K562 (cell line): Measurements from ENCODE around the gene SULT1E1. TPM values are rescaled to one million over a fixed set of nuclear protein-coding genes. Genes with fewer than 3 reads are reported as not detected.

Experiments used
- ATAC-seq: fragments of 200-7000 bp; cut with Tn5 transposase; 3 replicates; pipeline ENCODE4 v1.9.1; 2020; ENCODE audit warnings: moderate library complexity
- BruUV-seq: library from RNA; stranded (reverse); fragments of 400-500 nt; replicated peaks from 2 replicates; lab custom pipeline; 2021; lab: Mats Ljungman, UMichigan
- CTCF ChIA-PET: fragments of 300-600 bp; formaldehyde crosslinking; extraction: SDS; loops from one replicate; lab custom pipeline; 2021; ENCODE audit warnings: low intra/inter-chr PET ratio; lab: Yijun Ruan, JAX
- POLR2A ChIA-PET: fragments of 300-600, 350-650 bp; sonication (Branson Sonifier 250); formaldehyde crosslinking; extraction: SDS; loops from one replicate; lab custom pipeline; 2021; ENCODE audit warnings: antibody characterized with exemption, inconsistent platforms; lab: Yijun Ruan, JAX
- DNase-seq, 4 experiments: peaks; one replicate each; pipeline versions ENCODE4 v3.0.0 to v3.0.0-alpha.2; 2011 to 2018; ENCODE audit warnings: low spot score in 3 of 4, mixed read lengths in 3 of 4; ENCODE audit errors: extremely low read depth in 1 of 4
- FAIRE-seq: peaks from 2 replicates; lab custom pipeline; 2011; peaks lifted over from hg19 to GRCh38; lab: Jason Lieb, UNC
- H2AFZ ChIP-seq: 2 replicates; pipeline ENCODE4 v1.6.0; 2011; ENCODE audit warnings: low read depth, low read length, control low read depth, inconsistent platforms
- H3K27ac ChIP-seq: fragments of 200-600 bp; 3 replicates; pipeline ENCODE4 v1.8.0; 2011; ENCODE audit warnings: low read depth, mild to moderate bottlenecking, control low read depth, inconsistent platforms, low read length, moderate library complexity, mixed read lengths; ENCODE audit errors: extremely low read depth
- H3K27me3 ChIP-seq, 2 experiments: fragments of 300-600 bp in 1 of 2; 2 replicates in 1 of 2; 3 replicates in 1 of 2; pipeline versions ENCODE4 v1.6.0 to v1.8.0; 2011; ENCODE audit warnings: inconsistent platforms in 2 of 2, low read length in 2 of 2, mild to moderate bottlenecking in 1 of 2, mixed read lengths in 1 of 2, moderate library complexity in 1 of 2; ENCODE audit not compliant: control insufficient read depth in 2 of 2, insufficient read depth in 2 of 2
- H3K36me3 ChIP-seq: fragments of 300-600 bp; 3 replicates; pipeline ENCODE4 v1.8.0; 2011; ENCODE audit warnings: mild to moderate bottlenecking, low read length, inconsistent platforms; ENCODE audit not compliant: control insufficient read depth, insufficient read depth
- H3K4me1 ChIP-seq, 2 experiments: fragments of 200-600 bp in 1 of 2; replicated peaks in 1 of 2; 2 replicates in 1 of 2; 3 replicates in 1 of 2; pipeline versions ENCODE4 v1.5.1 to v1.8.0; 2011; ENCODE audit warnings: inconsistent platforms in 2 of 2, low read length in 2 of 2, mild to moderate bottlenecking in 1 of 2, mixed read lengths in 1 of 2, moderate library complexity in 1 of 2; ENCODE audit not compliant: control insufficient read depth in 2 of 2, insufficient read depth in 2 of 2
- H3K4me2 ChIP-seq: 2 replicates; pipeline ENCODE4 v1.6.1; 2011; ENCODE audit warnings: low read length, control low read depth, inconsistent platforms, mixed read lengths; ENCODE audit not compliant: insufficient read depth
- H3K4me3 ChIP-seq: fragments of 200-600 bp; sonication (generic), shearing (Covaris generic); 2 replicates; pipeline ENCODE4 v1.5.1; 2016; ENCODE audit warnings: control low read depth, inconsistent platforms
- H3K79me2 ChIP-seq: fragments of 200-600 bp; 3 replicates; pipeline ENCODE4 v1.8.0; 2011; ENCODE audit warnings: low read length, inconsistent platforms; ENCODE audit not compliant: control insufficient read depth, insufficient read depth
- H3K9ac ChIP-seq, 2 experiments: 2 replicates each; pipeline versions ENCODE4 v1.6.0 to v1.6.1; 2011; ENCODE audit warnings: low read depth in 2 of 2, low read length in 2 of 2, control low read depth in 1 of 2, inconsistent platforms in 1 of 2, mild to moderate bottlenecking in 1 of 2, mixed read lengths in 1 of 2; ENCODE audit not compliant: insufficient read depth in 1 of 2
- H3K9me1 ChIP-seq: one replicate; pipeline ENCODE4 v1.6.0; 2011; ENCODE audit warnings: inconsistent platforms, mild to moderate bottlenecking, low read length, moderate library complexity; ENCODE audit not compliant: control insufficient read depth, insufficient read depth
- H3K9me3 ChIP-seq: replicated peaks from 2 replicates; pipeline ENCODE4 v1.5.1; 2011; ENCODE audit warnings: low read depth, low read length, inconsistent platforms; ENCODE audit not compliant: control insufficient read depth, insufficient read depth
- H4K20me1 ChIP-seq: replicated peaks from 2 replicates; pipeline ENCODE4 v1.6.1; 2011; ENCODE audit warnings: low read length, inconsistent platforms, mixed read lengths; ENCODE audit not compliant: control insufficient read depth, insufficient read depth
- COPS2 ChIP-seq: fragments of 450-650 bp; conservative IDR thresholded peaks from 2 replicates; pipeline ENCODE4 v1.6.1; 2016; ENCODE audit warnings: mild to moderate bottlenecking, moderate library complexity
- FOXJ3 ChIP-seq: sonication (generic); formaldehyde crosslinking; IDR thresholded peaks from 2 replicates; pipeline ENCODE4 v1.4.0; 2020; ENCODE audit warnings: mild to moderate bottlenecking, missing genetic modification reagents
- MYC ChIP-seq, 2 experiments: fragments of 250-450 bp in 1 of 2; sonication (Bioruptor Pico) in 1 of 2; IDR thresholded peaks; 2 replicates each; pipeline versions ENCODE4 v1.5.1 to v1.6.1; 2012 to 2021; ENCODE audit warnings: low read depth in 2 of 2, borderline replicate concordance in 1 of 2, improper control_type of control experiment in 1 of 2, low read length in 1 of 2, mild to moderate bottlenecking in 1 of 2, moderate library complexity in 1 of 2
- TAL1 ChIP-seq: fragments of 450-650 bp; IDR thresholded peaks from 2 replicates; pipeline ENCODE4 v1.6.1; 2016; ENCODE audit warnings: mild to moderate bottlenecking
- ZNF277 ChIP-seq: fragments of 250-450 bp; sonication (Bioruptor Pico); IDR thresholded peaks from 2 replicates; pipeline ENCODE4 v1.8.0; 2022; ENCODE audit warnings: inconsistent platforms, mild to moderate bottlenecking, moderate library complexity, borderline replicate concordance
- ZNF785 ChIP-seq: fragments of 250-450 bp; sonication (Bioruptor Pico); IDR thresholded peaks from 2 replicates; pipeline ENCODE4 v1.4.0; 2020; ENCODE audit warnings: mild to moderate bottlenecking
- WGBS: fragments of 100-300 bp; shearing (Covaris generic); methylation state at CpG from one replicate; pipeline ENCODE4 v1.1.6; 2016; ENCODE audit warnings: low coverage, mixed read lengths; ENCODE audit not compliant: insufficient coverage; ENCODE audit errors: missing lambda C conversion rate; 5-methylcytosine and 5-hydroxymethylcytosine counted together
- in situ Hi-C: fragments of 300-500 bp; cut with MboI; formaldehyde crosslinking; loops from 4 replicates; pipeline ENCODE4 v1.15.0; 2018; ENCODE audit warnings: inconsistent platforms, mixed read lengths
- intact Hi-C: fragments of 100-400 bp; cut with micrococcal nuclease; formaldehyde crosslinking; loops from 2 replicates; pipeline ENCODE4 v1.14.2; 2022
- polyA plus RNA-seq, 8 experiments: library from polyadenylated mRNA; depleted of rRNA in 4 of 8; stranded (reverse) in 5 of 8; unstranded in 3 of 8; fragments of >200 nt; fragmentation: Nextera tagmentation in 2 of 8; fragmentation: Illumina TruSeq in 1 of 8; extraction: Ambion mirVana in 2 of 8; extraction: Trizol in 1 of 8; gene quantifications; 2 replicates each; pipeline versions ENCODE4 v1.2.1 to v1.2.3, GENCODE V29; 2011 to 2014; ENCODE audit warnings: inconsistent platforms in 1 of 8, missing spikeins in 1 of 8
- total RNA-seq, 7 experiments: library from RNA; depleted of rRNA in 6 of 7; stranded (reverse); fragments of >200 nt in 6 of 7; fragmentation: Illumina TruSeq in 2 of 7; extraction: Trizol in 2 of 7; gene quantifications; 2 replicates each; pipeline versions ENCODE4 v1.2.1 to v1.2.3, GENCODE V29; 2011 to 2021; ENCODE audit warnings: low replicate concordance in 1 of 7
- TF ChIP-seq, protein P1 (sequence below): fragments of 450-650 bp; IDR thresholded peaks from 2 replicates; pipeline ENCODE4 v1.6.1; 2016; ENCODE audit warnings: low read depth

Gene SULT1E1
- total and polyA plus RNA-seq, 9 of the 15 experiments (the other 6 are each of a cell fraction or from before 2014, with no cell fraction given), result not detected

- TF ChIP-seq, protein P1, sequence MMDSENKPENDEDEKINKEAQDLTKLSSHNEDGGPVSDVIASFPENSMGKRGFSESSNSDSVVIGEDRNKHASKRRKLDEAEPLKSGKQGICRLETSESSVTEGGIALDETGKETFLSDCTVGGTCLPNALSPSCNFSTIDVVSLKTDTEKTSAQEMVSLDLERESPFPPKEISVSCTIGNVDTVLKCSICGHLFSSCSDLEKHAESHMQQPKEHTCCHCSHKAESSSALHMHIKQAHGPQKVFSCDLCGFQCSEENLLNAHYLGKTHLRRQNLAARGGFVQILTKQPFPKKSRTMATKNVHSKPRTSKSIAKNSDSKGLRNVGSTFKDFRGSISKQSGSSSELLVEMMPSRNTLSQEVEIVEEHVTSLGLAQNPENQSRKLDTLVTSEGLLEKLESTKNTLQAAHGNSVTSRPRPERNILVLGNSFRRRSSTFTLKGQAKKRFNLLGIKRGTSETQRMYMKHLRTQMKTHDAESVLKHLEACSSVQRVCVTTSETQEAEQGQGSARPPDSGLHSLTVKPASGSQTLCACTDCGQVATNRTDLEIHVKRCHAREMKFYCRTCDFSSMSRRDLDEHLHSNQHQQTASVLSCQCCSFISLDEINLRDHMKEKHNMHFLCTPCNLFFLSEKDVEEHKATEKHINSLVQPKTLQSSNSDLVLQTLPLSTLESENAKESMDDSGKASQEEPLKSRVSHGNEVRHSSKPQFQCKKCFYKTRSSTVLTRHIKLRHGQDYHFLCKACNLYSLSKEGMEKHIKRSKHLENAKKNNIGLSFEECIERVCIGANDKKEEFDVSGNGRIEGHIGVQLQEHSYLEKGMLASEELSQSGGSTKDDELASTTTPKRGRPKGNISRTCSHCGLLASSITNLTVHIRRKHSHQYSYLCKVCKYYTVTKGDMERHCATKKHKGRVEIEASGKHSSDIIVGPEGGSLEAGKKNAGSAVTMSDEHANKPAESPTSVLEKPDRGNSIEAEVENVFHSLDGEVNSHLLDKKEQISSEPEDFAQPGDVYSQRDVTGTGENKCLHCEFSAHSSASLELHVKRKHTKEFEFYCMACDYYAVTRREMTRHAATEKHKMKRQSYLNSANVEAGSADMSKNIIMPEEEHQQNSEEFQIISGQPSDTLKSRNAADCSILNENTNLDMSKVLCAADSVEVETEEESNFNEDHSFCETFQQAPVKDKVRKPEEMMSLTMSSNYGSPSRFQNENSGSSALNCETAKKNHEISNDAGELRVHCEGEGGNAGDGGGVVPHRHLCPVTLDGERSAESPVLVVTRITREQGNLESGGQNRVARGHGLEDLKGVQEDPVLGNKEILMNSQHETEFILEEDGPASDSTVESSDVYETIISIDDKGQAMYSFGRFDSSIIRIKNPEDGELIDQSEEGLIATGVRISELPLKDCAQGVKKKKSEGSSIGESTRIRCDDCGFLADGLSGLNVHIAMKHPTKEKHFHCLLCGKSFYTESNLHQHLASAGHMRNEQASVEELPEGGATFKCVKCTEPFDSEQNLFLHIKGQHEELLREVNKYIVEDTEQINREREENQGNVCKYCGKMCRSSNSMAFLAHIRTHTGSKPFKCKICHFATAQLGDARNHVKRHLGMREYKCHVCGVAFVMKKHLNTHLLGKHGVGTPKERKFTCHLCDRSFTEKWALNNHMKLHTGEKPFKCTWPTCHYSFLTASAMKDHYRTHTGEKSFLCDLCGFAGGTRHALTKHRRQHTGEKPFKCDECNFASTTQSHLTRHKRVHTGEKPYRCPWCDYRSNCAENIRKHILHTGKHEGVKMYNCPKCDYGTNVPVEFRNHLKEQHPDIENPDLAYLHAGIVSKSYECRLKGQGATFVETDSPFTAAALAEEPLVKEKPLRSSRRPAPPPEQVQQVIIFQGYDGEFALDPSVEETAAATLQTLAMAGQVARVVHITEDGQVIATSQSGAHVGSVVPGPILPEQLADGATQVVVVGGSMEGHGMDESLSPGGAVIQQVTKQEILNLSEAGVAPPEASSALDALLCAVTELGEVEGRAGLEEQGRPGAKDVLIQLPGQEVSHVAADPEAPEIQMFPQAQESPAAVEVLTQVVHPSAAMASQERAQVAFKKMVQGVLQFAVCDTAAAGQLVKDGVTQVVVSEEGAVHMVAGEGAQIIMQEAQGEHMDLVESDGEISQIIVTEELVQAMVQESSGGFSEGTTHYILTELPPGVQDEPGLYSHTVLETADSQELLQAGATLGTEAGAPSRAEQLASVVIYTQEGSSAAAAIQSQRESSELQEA, result no peak
- no peak for TF ChIP-seq FOXJ3
These were observed 16.6 kb downstream of the SULT1E1 start (continued) for GRCh38 chr4:69843301-69843700.

DNA sequence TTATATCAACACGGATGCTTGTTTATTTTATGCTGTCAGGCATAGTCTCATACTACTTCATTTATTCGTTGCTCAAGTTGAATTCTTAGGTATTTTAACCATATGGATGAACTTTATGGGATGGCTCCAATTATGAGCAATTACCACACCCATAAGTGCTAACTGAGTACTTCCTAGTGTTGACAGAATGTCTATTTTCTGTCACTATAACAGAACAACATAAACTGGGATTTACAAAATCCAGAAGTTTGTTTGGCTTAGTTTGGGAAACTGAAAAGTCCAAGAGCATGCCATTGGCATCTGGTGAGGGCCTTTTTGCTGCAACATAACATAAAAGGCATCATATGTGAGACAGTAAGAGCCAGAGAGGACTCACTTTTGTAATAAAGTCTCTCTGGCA, 21.0 kb downstream of the SULT1E1 start:
- CTCF ChIA-PET, result no interaction called here
- no peak for TF ChIP-seq ZNF277 (CRISPR knock-in tag)
- TF ChIP-seq MYC (IDR thresholded peaks at IDR 0.05; ENCODE audit: low read depth, low read length), result no peak
- no peak for TF ChIP-seq MYC (CRISPR knock-in tag; IDR thresholded peaks at IDR 0.05; ENCODE audit: borderline replicate concordance, low read depth)
- TF ChIP-seq TAL1, result no peak
- no peak for TF ChIP-seq ZNF785
- TF ChIP-seq COPS2, result no peak

More for the DNA sequence above, 21.0 kb downstream of the SULT1E1 start:
- no peak overlapping the region for H3K4me2 ChIP-seq
- no TSS peak for BruUV-seq
- H3K27me3 ChIP-seq, result no peaks in the 10 kb centered on the region
- no peak overlapping the region for H2AFZ ChIP-seq
- H3K9me3 ChIP-seq, result peaks cover 2% of the 10 kb centered on the region; the same call in 1 of the 2 replicates
- in situ Hi-C loops, result no loop called here
- DNase-seq, result no peak
- no peaks in the 10 kb centered on the region for H3K4me1 ChIP-seq
- POLR2A ChIA-PET, result no interaction called here
- intact Hi-C loops, result no loop called here
- no peaks in the 10 kb centered on the region for H3K79me2 ChIP-seq
- H3K27ac ChIP-seq, result no peak overlapping the region
- H3K9ac ChIP-seq, result no peak overlapping the region
- no peak for ATAC-seq
- WGBS, result 0% methylated on average over 2 of the region's 2 CpGs
- FAIRE-seq, result no peak
- H4K20me1 ChIP-seq, result no peaks in the 10 kb centered on the region
- H3K4me3 ChIP-seq, result no peak overlapping the region
- H3K9me1 ChIP-seq, result no peaks in the 10 kb centered on the region
- no peaks in the 10 kb centered on the region for H3K36me3 ChIP-seq
